Measurements from ENCODE around the gene B4GALT1. TPM values are rescaled to one million over a fixed set of nuclear protein-coding genes. Genes with fewer than 3 reads are reported as not detected.
"Not testable (repeated sequence)": the region's sequence is repeated elsewhere in the genome, so short reads cannot be mapped to it uniquely, and the experiment has no call there.

B4GALT1 gene
- total and polyA plus RNA-seq, 2 donors (not counting 1 experiment from before 2014, with no cell fraction given) = 24.1 to 64.8 TPM

GRCh38 chr9:33097192-33097591 is 69.9 kb downstream of the B4GALT1 start:
- H3K4me2 ChIP-seq (ENCODE audit: extremely low read depth, insufficient read depth, low read length) = no peak overlapping the region
- no peaks in the 10 kb centered on the region for H3K27me3 ChIP-seq (ENCODE audit: control insufficient read depth, insufficient read depth, low read length)
- H3K79me2 ChIP-seq (ENCODE audit: control insufficient read depth, insufficient read depth, low read length) = no peaks in the 10 kb centered on the region
- H3K36me3 ChIP-seq (ENCODE audit: control insufficient read depth, insufficient read depth, low read length) = no peaks in the 10 kb centered on the region
- H3K27ac ChIP-seq (ENCODE audit: insufficient read depth, low read length) = no peak overlapping the region
- no peak overlapping the region for H3K4me3 ChIP-seq (replicated peaks in 1 of 4; ENCODE audit: control extremely low read depth in 1 of 4, insufficient read depth in 1 of 4, low read depth in 3 of 4, low read length in 4 of 4)
- no peak overlapping the region for H2AFZ ChIP-seq (ENCODE audit: low read length)
- TF ChIP-seq CTCF (conservative IDR thresholded peaks at IDR 0.05 in 1 of 2, IDR thresholded peaks at IDR 0.05 in 1 of 2; ENCODE audit: low read depth in 1 of 2, low read length in 2 of 2) = no peak
- TF ChIP-seq EZH2 (IDR thresholded peaks at IDR 0.05; ENCODE audit: low read length, missing control alignments) = no peak
- DNase-seq (ENCODE audit: low read depth in 2 of 2) = no peak
- no peaks in the 10 kb centered on the region for H4K20me1 ChIP-seq (ENCODE audit: control insufficient read depth, extremely low read depth, insufficient read depth, low read length)
- no peak overlapping the region for H3K9ac ChIP-seq (ENCODE audit: insufficient read depth, low read length)
- H3K4me1 ChIP-seq (ENCODE audit: control insufficient read depth, extremely low read depth, insufficient read depth, low read length) = peaks cover 7% of the 10 kb centered on the region
- H3K9me3 ChIP-seq (ENCODE audit: control insufficient read depth, insufficient read depth, low read depth, low read length) = no peaks in the 10 kb centered on the region

DNA sequence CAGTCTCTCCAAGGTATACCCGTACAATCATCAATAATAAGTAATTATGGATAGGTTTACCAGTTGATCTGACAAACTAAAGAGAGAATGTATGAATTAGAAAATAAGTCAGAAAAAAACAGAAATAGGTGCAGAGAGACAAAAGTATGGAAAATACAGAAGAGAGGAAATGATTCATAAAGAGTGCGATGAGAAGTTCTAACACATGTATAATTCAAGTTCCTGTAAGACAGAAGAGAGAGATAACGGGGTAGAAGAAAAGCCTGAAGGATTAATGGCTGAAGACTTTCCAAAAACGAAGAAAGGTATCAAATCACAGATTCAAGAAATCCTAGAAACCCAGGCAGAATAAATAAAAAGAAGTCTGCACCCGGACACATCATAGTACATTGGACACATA is 74.5 kb downstream of the B4GALT1 start:
- no peak for DNase-seq (ENCODE audit: low read depth in 2 of 2)
- Histone ChIP-seq H3K4me1 (ENCODE audit: control insufficient read depth, extremely low read depth, insufficient read depth, low read length) (no peaks in the 10 kb centered on the region), H3K9me3 (ENCODE audit: control insufficient read depth, insufficient read depth, low read depth, low read length) (no peaks in the 10 kb centered on the region), H3K4me3 (replicated peaks in 1 of 4; ENCODE audit: control extremely low read depth in 1 of 4, insufficient read depth in 1 of 4, low read depth in 3 of 4, low read length in 4 of 4) (no peak overlapping the region), H3K9ac (ENCODE audit: insufficient read depth, low read length) (no peak overlapping the region), H3K27me3 (ENCODE audit: control insufficient read depth, insufficient read depth, low read length) (no peaks in the 10 kb centered on the region), H3K79me2 (ENCODE audit: control insufficient read depth, insufficient read depth, low read length) (no peaks in the 10 kb centered on the region), H2AFZ (ENCODE audit: low read length) (no peak overlapping the region), H3K4me2 (ENCODE audit: extremely low read depth, insufficient read depth, low read length) (no peak overlapping the region), H4K20me1 (ENCODE audit: control insufficient read depth, extremely low read depth, insufficient read depth, low read length) (no peaks in the 10 kb centered on the region), H3K36me3 (ENCODE audit: control insufficient read depth, insufficient read depth, low read length) (no peaks in the 10 kb centered on the region), H3K27ac (ENCODE audit: insufficient read depth, low read length) (no peak overlapping the region)
- no peak for TF ChIP-seq EZH2 (IDR thresholded peaks at IDR 0.05; ENCODE audit: low read length, missing control alignments)
- no peak for TF ChIP-seq CTCF (conservative IDR thresholded peaks at IDR 0.05 in 1 of 2, IDR thresholded peaks at IDR 0.05 in 1 of 2; ENCODE audit: low read depth in 1 of 2, low read length in 2 of 2)

GRCh38 chr9:33085672-33086071 is 81.5 kb downstream of the B4GALT1 start:
- H3K4me3 ChIP-seq (replicated peaks in 1 of 4; ENCODE audit: control extremely low read depth in 1 of 4, insufficient read depth in 1 of 4, low read depth in 3 of 4, low read length in 4 of 4); H2AFZ ChIP-seq (ENCODE audit: low read length); H3K27me3 ChIP-seq (ENCODE audit: control insufficient read depth, insufficient read depth, low read length); H3K79me2 ChIP-seq (ENCODE audit: control insufficient read depth, insufficient read depth, low read length); DNase-seq (ENCODE audit: low read depth in 2 of 2); H4K20me1 ChIP-seq (ENCODE audit: control insufficient read depth, extremely low read depth, insufficient read depth, low read length); H3K9me3 ChIP-seq (ENCODE audit: control insufficient read depth, insufficient read depth, low read depth, low read length); H3K4me1 ChIP-seq (ENCODE audit: control insufficient read depth, extremely low read depth, insufficient read depth, low read length); H3K9ac ChIP-seq (ENCODE audit: insufficient read depth, low read length); H3K4me2 ChIP-seq (ENCODE audit: extremely low read depth, insufficient read depth, low read length); H3K27ac ChIP-seq (ENCODE audit: insufficient read depth, low read length); H3K36me3 ChIP-seq (ENCODE audit: control insufficient read depth, insufficient read depth, low read length): not testable (repeated sequence)
